SW480 (cell line): ENCODE results near the gene KCNG4.
"Not testable (repeated sequence)": the region's sequence is repeated elsewhere in the genome, so short reads cannot be mapped to it uniquely, and the experiment has no call there.

Source experiments
- DNase-seq: peaks from one replicate; pipeline ENCODE4 v3.0.0-alpha.2; 2016; ENCODE audit warnings: low spot score

Gene KCNG4

GRCh38 chr16:84234321-84235241 lies 5.2 kb downstream of the KCNG4 start:
- no peak for DNase-seq

- DNase-seq: no peak
These were observed 6.1 kb downstream of the KCNG4 start for GRCh38 chr16:84233748-84234147.

- DNase-seq: no peak
These were observed 6.8 kb downstream of the KCNG4 start for GRCh38 chr16:84232969-84233368.

GRCh38 chr16:84232060-84232459 lies 7.8 kb downstream of the KCNG4 start:
- DNase-seq: no peak

GRCh38 chr16:84229471-84229870 lies 10.3 kb downstream of the KCNG4 start:
- DNase-seq: no peak

- peak; percentile 74 for DNase-seq
These were observed 11.5 kb downstream of the KCNG4 start for GRCh38 chr16:84228256-84228838.

- no peak for DNase-seq
These were observed 12.3 kb downstream of the KCNG4 start for GRCh38 chr16:84227548-84227947.

GRCh38 chr16:84226026-84226425 lies 13.8 kb downstream of the KCNG4 start:
- DNase-seq: no peak

GRCh38 chr16:84225571-84225970 lies 14.2 kb downstream of the KCNG4 start:
- DNase-seq: no peak

GRCh38 chr16:84225126-84225525 lies 14.7 kb downstream of the KCNG4 start:
- DNase-seq: no peak

- DNase-seq: no peak
These were observed 15.3 kb downstream of the KCNG4 start for GRCh38 chr16:84224554-84224953.

- peak; percentile 22 for DNase-seq
These were observed 16.4 kb downstream of the KCNG4 start for GRCh38 chr16:84223456-84223855.

GRCh38 chr16:84220851-84221250 lies 19.0 kb downstream of the KCNG4 start:
- DNase-seq: no peak

GRCh38 chr16:84218956-84219355 lies 20.9 kb downstream of the KCNG4 start:
- DNase-seq: no peak

GRCh38 chr16:84218176-84218823 lies 21.5 kb downstream of the KCNG4 start:
- DNase-seq: no peak

- DNase-seq: not testable (repeated sequence)
These were observed 23.7 kb downstream of the KCNG4 start for GRCh38 chr16:84216144-84216543.

GRCh38 chr16:84215531-84215930 lies 24.3 kb downstream of the KCNG4 start:
- DNase-seq: no peak

GRCh38 chr16:84214451-84215066 lies 25.3 kb downstream of the KCNG4 start:
- no peak for DNase-seq

GRCh38 chr16:84212631-84213030 lies 27.2 kb downstream of the KCNG4 start:
- DNase-seq: no peak

- no peak for DNase-seq
These were observed 27.7 kb downstream of the KCNG4 start for GRCh38 chr16:84212154-84212553.

- no peak for DNase-seq
These were observed 29.8 kb downstream of the KCNG4 start for GRCh38 chr16:84209989-84210388.

- DNase-seq: no peak
These were observed 31.9 kb downstream of the KCNG4 start for GRCh38 chr16:84207879-84208278.

- no peak for DNase-seq
These were observed 32.6 kb downstream of the KCNG4 start for GRCh38 chr16:84207251-84207650.
